GM12892 (cell line): ENCODE data around the gene COL23A1.

Experiments used
- POLR2A ChIP-seq: IDR thresholded peaks from 2 replicates; pipeline ENCODE4 v1.6.1; 2011; ENCODE audit warnings: low read depth, low read length, control low read depth
- POLR2AphosphoS5 ChIP-seq: IDR thresholded peaks from 2 replicates; pipeline ENCODE4 v1.6.1; 2011; ENCODE audit warnings: low read depth, low read length, control low read depth

- TF ChIP-seq POLR2AphosphoS5 (no peak), POLR2A (no peak)
Observed at GRCh38 chr5:178434016-178434761, 156.0 kb downstream of the COL23A1 start.
